HCT116 (cell line): ENCODE measurements around the gene FBXO46.

Source experiments
- ATF3 ChIP-seq: IDR thresholded peaks from 2 replicates; pipeline ENCODE4 v1.6.1; 2012
- CEBPB ChIP-seq: IDR thresholded peaks from 2 replicates; pipeline ENCODE4 v1.6.1; 2012; ENCODE audit warnings: low read depth
- CTCF ChIP-seq, 3 experiments: fragments of 200-600 bp in 1 of 3; sonication (generic) in 1 of 3; IDR thresholded peaks in 2 of 3; conservative IDR thresholded peaks in 1 of 3; 2 replicates each; pipeline ENCODE4 v1.5.1; 2012 to 2017; ENCODE audit warnings: low read depth in 2 of 3, low read length in 2 of 3, antibody characterized with exemption in 1 of 3, borderline replicate concordance in 1 of 3, control low read depth in 1 of 3, mild to moderate bottlenecking in 1 of 3, mixed read lengths in 1 of 3, mixed run types in 1 of 3, moderate library complexity in 1 of 3; ENCODE audit not compliant: insufficient read depth in 1 of 3
- EGR1 ChIP-seq: IDR thresholded peaks from 2 replicates; pipeline ENCODE4 v1.6.1; 2012; ENCODE audit warnings: low read depth
- EZH2 ChIP-seq: fragments of 200-600 bp; sonication (generic); IDR thresholded peaks from 2 replicates; pipeline ENCODE4 v1.6.1; 2017; ENCODE audit warnings: antibody characterized with exemption, mixed run types
- EZH2phosphoT487 ChIP-seq: fragments of 200-600 bp; IDR thresholded peaks from 2 replicates; pipeline ENCODE4 v1.6.1; 2018; ENCODE audit warnings: antibody characterized with exemption, borderline replicate concordance
- MAX ChIP-seq: IDR thresholded peaks from 2 replicates; pipeline ENCODE4 v1.6.1; 2012
- POLR2A ChIP-seq: IDR thresholded peaks from 2 replicates; pipeline ENCODE4 v1.7.0; 2011; ENCODE audit warnings: borderline replicate concordance; ENCODE audit not compliant: insufficient read depth, insufficient read length; ENCODE audit errors: extremely low read depth
- POLR2AphosphoS5 ChIP-seq: IDR thresholded peaks from 2 replicates; pipeline ENCODE4 v1.6.1; 2011; ENCODE audit warnings: mild to moderate bottlenecking, low read depth, low read length, moderate library complexity
- RAD21 ChIP-seq: IDR thresholded peaks from 2 replicates; pipeline ENCODE4 v1.6.1; 2012; ENCODE audit warnings: low read depth, mild to moderate bottlenecking
- REST ChIP-seq: IDR thresholded peaks from 2 replicates; pipeline ENCODE4 v1.6.1; 2012; ENCODE audit warnings: low read depth
- SP1 ChIP-seq: IDR thresholded peaks from 2 replicates; pipeline ENCODE4 v1.6.1; 2012; ENCODE audit warnings: low read depth
- ZNF274 ChIP-seq: fragments of 200-500 bp; sonication (Bioruptor generic); IDR thresholded peaks from 2 replicates; pipeline ENCODE4 v1.6.1; 2014; ENCODE audit warnings: mild to moderate bottlenecking, low read depth, low read length, inconsistent platforms

- TF ChIP-seq CTCF (IDR thresholded peaks at IDR 0.05 in 2 of 3, conservative IDR thresholded peaks at IDR 0.05 in 1 of 3; ENCODE audit: borderline replicate concordance in 1 of 3, insufficient read depth in 1 of 3, low read depth in 2 of 3, low read length in 2 of 3) (no peak), EZH2phosphoT487 (no peak), RAD21 (no peak), MAX (no peak), POLR2A (no peak), CEBPB (no peak), REST (no peak), ATF3 (no peak), EZH2 (no peak), EGR1 (no peak), POLR2AphosphoS5 (no peak), SP1 (no peak), ZNF274 (no peak)
Measured at GRCh38 chr19:45772130-45772840, 41.6 kb upstream of the FBXO46 start.
